NCI-H345 treated with DMSO at 0.1 percent for 48 hours (cell line): ENCODE data around the gene RCOR2.

Experiments used
- DNase-seq: peaks from one replicate; lab custom pipeline; 2025; ENCODE audit not compliant: unreplicated experiment; lab: John Stamatoyannopoulos, UW

RCOR2 gene

GRCh38 chr11:63923319-63923718, 6.4 kb upstream of the RCOR2 start:
- DNase-seq = no peak

- DNase-seq = no peak
Observed at GRCh38 chr11:63922673-63923192, 5.8 kb upstream of the RCOR2 start.

- DNase-seq = no peak
Observed at GRCh38 chr11:63920939-63921417, 4.0 kb upstream of the RCOR2 start.

GRCh38 chr11:63920126-63920938, 3.4 kb upstream of the RCOR2 start:
- no peak for DNase-seq

- no peak for DNase-seq
Observed at GRCh38 chr11:63919267-63920125, 2.5 kb upstream of the RCOR2 start.

- no peak for DNase-seq
Observed at GRCh38 chr11:63918507-63919191, 1.7 kb upstream of the RCOR2 start.

- DNase-seq = peak; percentile 65
Observed at GRCh38 chr11:63917692-63918506, 935 bp upstream of the RCOR2 start.

GRCh38 chr11:63915961-63916836, 765 bp downstream of the RCOR2 start:
- no peak for DNase-seq

GRCh38 chr11:63914896-63915691, 1.9 kb downstream of the RCOR2 start:
- DNase-seq = no peak

GRCh38 chr11:63913866-63914830, 2.8 kb downstream of the RCOR2 start:
- no peak for DNase-seq

- DNase-seq = no peak
Observed at GRCh38 chr11:63912678-63913077, 4.3 kb downstream of the RCOR2 start.

- DNase-seq = no peak
Observed at GRCh38 chr11:63911876-63912275, 5.1 kb downstream of the RCOR2 start.

- no peak for DNase-seq
Observed at GRCh38 chr11:63911440-63911839, 5.5 kb downstream of the RCOR2 start.

- DNase-seq = no peak
Observed at GRCh38 chr11:63910675-63911074, 6.3 kb downstream of the RCOR2 start.

GRCh38 chr11:63909591-63910506, 7.1 kb downstream of the RCOR2 start:
- no peak for DNase-seq

- no peak for DNase-seq
Observed at GRCh38 chr11:63908631-63909401, 8.1 kb downstream of the RCOR2 start.
